IMR-90 (cell line): ENCODE data around the gene CFAP97. TPM values are rescaled to one million over a fixed set of nuclear protein-coding genes. Genes with fewer than 3 reads are reported as not detected.

Experiments
- ATAC-seq: fragments of 200-7000 bp; cut with Tn5 transposase; 2 replicates; pipeline ENCODE4 v1.9.1; 2020; ENCODE audit warnings: low read depth, mild to moderate bottlenecking, moderate library complexity
- BruUV-seq: library from RNA; stranded (reverse); fragments of 400-500 nt; replicated peaks from 2 replicates; lab custom pipeline; 2021; lab: Mats Ljungman, UMichigan
- CTCF ChIA-PET: fragments of 300-600 bp; formaldehyde crosslinking; extraction: SDS; loops from one replicate; lab custom pipeline; 2021; ENCODE audit warnings: antibody characterized with exemption; lab: Yijun Ruan, JAX
- POLR2A ChIA-PET: fragments of 300-600 bp; sonication (Branson Sonifier 250); formaldehyde crosslinking; loops from one replicate; lab custom pipeline; 2022; ENCODE audit warnings: antibody characterized with exemption; ENCODE audit not compliant: unreplicated experiment; lab: Charles Lee
- DNase-seq: peaks from one replicate; pipeline ENCODE4 v3.0.0; 2013
- H2AFZ ChIP-seq: replicated peaks from 2 replicates; pipeline ENCODE3; 2013; ENCODE audit warnings: low read length, mild to moderate bottlenecking; ENCODE audit not compliant: poor library complexity
- H2AK5ac ChIP-seq: 2 replicates; pipeline ENCODE4 v1.6.1; 2013; ENCODE audit warnings: low read depth, low read length, inconsistent platforms
- H2AK9ac ChIP-seq: replicated peaks from 2 replicates; pipeline ENCODE3; 2013; ENCODE audit warnings: mild to moderate bottlenecking, low read depth, low read length, moderate library complexity; ENCODE audit not compliant: poor library complexity
- H2BK120ac ChIP-seq: 2 replicates; pipeline ENCODE4 v1.6.1; 2013; ENCODE audit warnings: low read depth, low read length, inconsistent platforms
- H2BK15ac ChIP-seq: 3 replicates; pipeline ENCODE4 v1.6.1; 2013; ENCODE audit warnings: low read depth, low read length, inconsistent platforms
- H2BK20ac ChIP-seq: 2 replicates; pipeline ENCODE4 v1.6.1; 2013; ENCODE audit warnings: low read depth, mild to moderate bottlenecking, inconsistent platforms, low read length, moderate library complexity
- H2BK5ac ChIP-seq: 2 replicates; pipeline ENCODE4 v1.6.1; 2013; ENCODE audit warnings: mild to moderate bottlenecking, low read depth, low read length, inconsistent platforms; ENCODE audit not compliant: poor library complexity, severe bottlenecking
- H3K14ac ChIP-seq: replicated peaks from 2 replicates; pipeline ENCODE4 v1.6.1; 2013; ENCODE audit warnings: low read depth, low read length, inconsistent platforms
- H3K18ac ChIP-seq: 2 replicates; pipeline ENCODE4 v1.6.1; 2013; ENCODE audit warnings: low read depth, low read length, control low read depth
- H3K23ac ChIP-seq: 2 replicates; pipeline ENCODE4 v1.6.1; 2013; ENCODE audit warnings: low read depth, low read length, inconsistent platforms
- H3K27ac ChIP-seq: 2 replicates; pipeline ENCODE4 v1.5.1; 2013; ENCODE audit warnings: mild to moderate bottlenecking, control low read depth, low read length; ENCODE audit not compliant: insufficient read depth
- H3K27me3 ChIP-seq: 2 replicates; pipeline ENCODE4 v1.6.1; 2013; ENCODE audit warnings: low read length; ENCODE audit not compliant: control insufficient read depth, insufficient read depth
- H3K36me3 ChIP-seq: 2 replicates; pipeline ENCODE4 v1.6.1; 2013; ENCODE audit warnings: low read length, mixed read lengths; ENCODE audit not compliant: control insufficient read depth, insufficient read depth
- H3K4ac ChIP-seq: 2 replicates; pipeline ENCODE4 v1.6.1; 2013; ENCODE audit warnings: low read depth, low read length, inconsistent platforms
- H3K4me1 ChIP-seq: 2 replicates; pipeline ENCODE4 v1.6.1; 2013; ENCODE audit warnings: low read length, mixed read lengths; ENCODE audit not compliant: control insufficient read depth, insufficient read depth
- H3K4me2 ChIP-seq: 2 replicates; pipeline ENCODE4 v1.6.1; 2013; ENCODE audit warnings: low read depth, mild to moderate bottlenecking, control low read depth, low read length, moderate library complexity
- H3K4me3 ChIP-seq: 2 replicates; pipeline ENCODE4 v1.5.1; 2013; ENCODE audit warnings: low read depth, mild to moderate bottlenecking, control low read depth, low read length, moderate library complexity; ENCODE audit not compliant: insufficient read depth
- H3K56ac ChIP-seq: 2 replicates; pipeline ENCODE4 v1.6.1; 2013; ENCODE audit warnings: low read length, inconsistent platforms; ENCODE audit not compliant: insufficient read depth; ENCODE audit errors: extremely low read depth
- H3K79me1 ChIP-seq, 2 experiments: 2 replicates each; pipeline ENCODE4 v1.6.1; 2013; ENCODE audit warnings: low read length in 2 of 2, inconsistent platforms in 1 of 2, low read depth in 1 of 2
- H3K9ac ChIP-seq: 2 replicates; pipeline ENCODE4 v1.6.1; 2013; ENCODE audit warnings: low read depth, low read length, control low read depth
- H3K9me1 ChIP-seq: 2 replicates; pipeline ENCODE4 v1.6.1; 2013; ENCODE audit warnings: low read length, inconsistent platforms; ENCODE audit not compliant: insufficient read depth
- H3K9me3 ChIP-seq: 2 replicates; pipeline ENCODE4 v1.6.1; 2013; ENCODE audit warnings: low read length; ENCODE audit not compliant: control insufficient read depth, insufficient read depth
- H4K20me1 ChIP-seq: 2 replicates; pipeline ENCODE4 v1.6.1; 2013; ENCODE audit warnings: low read length, inconsistent platforms; ENCODE audit not compliant: insufficient read depth
- H4K5ac ChIP-seq: 2 replicates; pipeline ENCODE4 v1.6.1; 2013; ENCODE audit warnings: mild to moderate bottlenecking, low read depth, low read length, control low read depth
- H4K8ac ChIP-seq, 2 experiments: 2 replicates each; pipeline ENCODE4 v1.6.1; 2013; ENCODE audit warnings: low read depth in 2 of 2, low read length in 2 of 2, control low read depth in 1 of 2, inconsistent platforms in 1 of 2
- H4K91ac ChIP-seq: 2 replicates; pipeline ENCODE4 v1.6.1; 2013; ENCODE audit warnings: low read depth, low read length, inconsistent platforms; ENCODE audit not compliant: insufficient read depth
- BHLHE40 ChIP-seq: fragments of 150-350 bp; IDR thresholded peaks from 2 replicates; pipeline ENCODE4 v1.6.1; 2016; ENCODE audit warnings: mild to moderate bottlenecking, low read depth, low read length
- CEBPB ChIP-seq: IDR thresholded peaks from 2 replicates; pipeline ENCODE4 v1.6.1; 2012; ENCODE audit warnings: low read depth, low read length, improper control_type of control experiment
- CHD1 ChIP-seq: IDR thresholded peaks from 2 replicates; pipeline ENCODE4 v1.6.1; 2012; ENCODE audit warnings: low read depth, low read length, improper control_type of control experiment
- CTCF ChIP-seq: conservative IDR thresholded peaks from 2 replicates; pipeline ENCODE4 v1.5.1; 2012; ENCODE audit warnings: mild to moderate bottlenecking, low read depth, low read length, improper control_type of control experiment
- FOS ChIP-seq: fragments of 150-350 bp; IDR thresholded peaks from 2 replicates; pipeline ENCODE4 v1.6.1; 2016; ENCODE audit warnings: low read depth, low read length
- MAFK ChIP-seq: IDR thresholded peaks from 2 replicates; pipeline ENCODE4 v1.6.1; 2012; ENCODE audit warnings: low read depth, low read length, improper control_type of control experiment
- MAZ ChIP-seq: IDR thresholded peaks from 2 replicates; pipeline ENCODE4 v1.6.1; 2012; ENCODE audit warnings: low read depth, mild to moderate bottlenecking, low read length, improper control_type of control experiment, moderate library complexity, borderline replicate concordance
- MXI1 ChIP-seq: IDR thresholded peaks from 2 replicates; pipeline ENCODE4 v1.6.1; 2012; ENCODE audit warnings: low read depth, mild to moderate bottlenecking, low read length, moderate library complexity, borderline replicate concordance
- NFE2L2 ChIP-seq: fragments of 150-350 bp; IDR thresholded peaks from 2 replicates; pipeline ENCODE4 v1.6.1; 2016; ENCODE audit warnings: low read depth, mild to moderate bottlenecking, low read length
- POLR2A ChIP-seq: IDR thresholded peaks from 2 replicates; pipeline ENCODE4 v1.6.1; 2012; ENCODE audit warnings: mild to moderate bottlenecking, low read depth, low read length
- RAD21 ChIP-seq: IDR thresholded peaks from 2 replicates; pipeline ENCODE4 v1.6.1; 2012; ENCODE audit warnings: low read length, improper control_type of control experiment
- RCOR1 ChIP-seq: IDR thresholded peaks from 2 replicates; pipeline ENCODE4 v1.6.1; 2012; ENCODE audit warnings: mild to moderate bottlenecking, low read length, improper control_type of control experiment; ENCODE audit not compliant: insufficient replicate concordance
- RFX5 ChIP-seq: IDR thresholded peaks from 2 replicates; pipeline ENCODE4 v1.8.0; 2012; ENCODE audit warnings: low read depth, mild to moderate bottlenecking, low read length, moderate library complexity
- SMC3 ChIP-seq: fragments of 150-350 bp; IDR thresholded peaks from 2 replicates; pipeline ENCODE4 v1.6.1; 2016; ENCODE audit warnings: low read depth, mild to moderate bottlenecking, antibody characterized with exemption, low read length, moderate library complexity
- USF2 ChIP-seq: fragments of 150-350 bp; IDR thresholded peaks from 2 replicates; pipeline ENCODE4 v1.6.1; 2017; ENCODE audit warnings: mild to moderate bottlenecking, antibody characterized with exemption, low read length, low read depth
- WGBS, 2 experiments: methylation state at CpG; one replicate each; pipeline versions ENCODE4 v1.1.5 to v1.1.7; 2013; ENCODE audit warnings: missing lambda C conversion rate in 2 of 2; ENCODE audit not compliant: insufficient read length in 1 of 2; ENCODE audit errors: extremely low coverage in 2 of 2; 5-methylcytosine and 5-hydroxymethylcytosine counted together
- dilution Hi-C: fragments of 300-500 bp; cut with HindIII; formaldehyde crosslinking; loops from one replicate; pipeline ENCODE4 v1.14.3; 2018; ENCODE audit warnings: low sequenced_read_pairs; ENCODE audit not compliant: unreplicated experiment
- in situ Hi-C: fragments of 300-500 bp; cut with MboI; formaldehyde crosslinking; loops from 3 replicates; pipeline ENCODE4 v1.14.3; 2019; ENCODE audit warnings: low sequenced_read_pairs, inconsistent platforms, mixed read lengths
- intact Hi-C: fragments of 100-400 bp; cut with micrococcal nuclease; formaldehyde crosslinking; loops from 2 replicates; pipeline ENCODE4 v1.10.0; 2022
- polyA plus RNA-seq, 3 experiments: library from polyadenylated mRNA; depleted of rRNA; stranded (reverse); fragments of >200 nt; gene quantifications; 2 replicates each; pipeline ENCODE4 v1.2.3, GENCODE V29; 2012; ENCODE audit warnings: low replicate concordance in 1 of 3
- total RNA-seq: library from RNA; depleted of rRNA; stranded (reverse); fragments of >200 nt; gene quantifications from 2 replicates; pipeline ENCODE4 v1.2.3, GENCODE V29; 2012
- TF ChIP-seq, protein P1 (sequence below): fragments of 150-350 bp; IDR thresholded peaks from 2 replicates; pipeline ENCODE4 v1.6.1; 2016; ENCODE audit warnings: low read depth, mild to moderate bottlenecking, low read length, moderate library complexity, borderline replicate concordance

CFAP97 gene
- total and polyA plus RNA-seq, 2 of the 4 experiments (the other 2 are of a cell fraction) = 14.5 to 16.0 TPM

DNA sequence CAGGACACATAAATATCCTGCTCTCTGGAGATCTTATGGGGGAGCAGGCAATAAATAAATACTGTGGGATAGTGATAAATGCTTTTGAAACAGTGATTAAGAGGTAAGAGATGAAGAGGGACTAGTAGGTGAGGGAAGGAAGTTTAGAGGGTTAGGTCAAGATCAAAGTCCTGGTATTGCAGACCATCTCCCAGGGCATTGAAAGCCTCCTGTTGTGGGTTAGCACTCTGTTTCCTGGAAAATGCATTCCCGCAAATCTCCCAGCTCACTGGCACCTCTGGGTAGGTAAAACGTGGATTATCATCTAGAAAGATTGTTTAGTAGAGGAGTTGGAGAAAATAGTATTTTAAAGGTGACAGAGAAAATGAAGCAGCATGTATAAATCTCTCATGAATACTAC, 7.8 kb upstream of the CFAP97 start:
- Histone ChIP-seq H3K4me3 (no peak overlapping the region), H4K20me1 (0 out of 2 replicates have a peak, but pooled peaks cover 7% of the 10 kb centered on the region), H3K18ac (no peak overlapping the region), H2AK5ac (no peak overlapping the region), H2AK9ac (no peak overlapping the region), H4K5ac (0 out of 2 replicates have a peak overlapping the region, but pooled peaks have one; percentile 26), H3K9me3 (no peaks in the 10 kb centered on the region), H3K14ac (no peak overlapping the region), H2BK20ac (no peak overlapping the region), H3K56ac (no peak overlapping the region), H3K36me3 (no peaks in the 10 kb centered on the region), H3K4me1 (peaks cover 6% of the 10 kb centered on the region; the same call in 1 of the 2 replicates), H2BK120ac (no peak overlapping the region), H2BK5ac (no peak overlapping the region), H3K27ac (no peak overlapping the region), H3K27me3 (no peaks in the 10 kb centered on the region), H3K23ac (peak overlapping the region; percentile 95; the same call in 1 of the 2 replicates), H3K9me1 (peaks cover 4% of the 10 kb centered on the region; the same call in 1 of the 2 replicates), H2AFZ (no peak overlapping the region), H4K8ac (no peak overlapping the region), H3K4me2 (peak overlapping the region; percentile 68), H4K91ac (no peak overlapping the region), H3K9ac (no peak overlapping the region; the same call in 1 of the 2 replicates), H3K4ac (no peak overlapping the region), H3K79me1 (peaks cover 28 to 41% of the 10 kb centered on the region in 2 experiments), H2BK15ac (no peak overlapping the region)
- no peak for TF ChIP-seq NFE2L2
- TF ChIP-seq BHLHE40 = no peak
- no peak for TF ChIP-seq RAD21
- no peak for TF ChIP-seq USF2
- no peak for TF ChIP-seq POLR2A
- no peak for TF ChIP-seq CHD1
- no peak for TF ChIP-seq RCOR1
- TF ChIP-seq MAFK = no peak
- no peak for TF ChIP-seq FOS
- no peak for TF ChIP-seq CTCF
- no peak for TF ChIP-seq SMC3
- TF ChIP-seq, protein P1, sequence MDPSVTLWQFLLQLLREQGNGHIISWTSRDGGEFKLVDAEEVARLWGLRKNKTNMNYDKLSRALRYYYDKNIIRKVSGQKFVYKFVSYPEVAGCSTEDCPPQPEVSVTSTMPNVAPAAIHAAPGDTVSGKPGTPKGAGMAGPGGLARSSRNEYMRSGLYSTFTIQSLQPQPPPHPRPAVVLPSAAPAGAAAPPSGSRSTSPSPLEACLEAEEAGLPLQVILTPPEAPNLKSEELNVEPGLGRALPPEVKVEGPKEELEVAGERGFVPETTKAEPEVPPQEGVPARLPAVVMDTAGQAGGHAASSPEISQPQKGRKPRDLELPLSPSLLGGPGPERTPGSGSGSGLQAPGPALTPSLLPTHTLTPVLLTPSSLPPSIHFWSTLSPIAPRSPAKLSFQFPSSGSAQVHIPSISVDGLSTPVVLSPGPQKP = no peak
- no peak for TF ChIP-seq MAZ
- no peak for TF ChIP-seq MXI1
- no peak for TF ChIP-seq RFX5
- no peak for TF ChIP-seq CEBPB
- in situ Hi-C loops (no loop called here), intact Hi-C loops (loop anchor here (10.0 kb wide), 1 partner anchor 153 kb away; no protein-coding TSS in a partner anchor), dilution Hi-C loops (no loop called here)
- POLR2A ChIA-PET = interaction anchor here (0.7 kb wide), 1 partner anchor 548 kb away, joined by 5 read pairs; no protein-coding TSS in a partner anchor
- DNase-seq (no peak), ATAC-seq (no peak)
- no TSS peak for BruUV-seq
- no CpG with 5 or more reads among the region's 2 CpGs for WGBS, 2 experiments
- CTCF ChIA-PET = no interaction called here
